SK-N-SH treated with all-trans-retinoic acid at 6 μM for 48 hours (cell line): Measurements from ENCODE around the gene RAB3IP.

ENCODE experiments used
- ATAC-seq: fragments of 200-7000 bp; cut with Tn5 transposase; 3 replicates; pipeline ENCODE4 v1.9.1; 2020; ENCODE audit warnings: mild to moderate bottlenecking, moderate library complexity
- ARNTL ChIP-seq: fragments of 450-650 bp; formaldehyde crosslinking; IDR thresholded peaks from 2 replicates; pipeline ENCODE4 v1.5.0; 2020; ENCODE audit warnings: low read depth, mild to moderate bottlenecking, moderate library complexity, borderline replicate concordance
- BACH2 ChIP-seq: fragments of 250-450 bp; sonication (Bioruptor Pico); IDR thresholded peaks from 2 replicates; pipeline ENCODE4 v1.9.0; 2021; ENCODE audit warnings: mild to moderate bottlenecking, borderline replicate concordance
- CREB5 ChIP-seq: fragments of 250-450 bp; sonication (Bioruptor Pico); IDR thresholded peaks from 2 replicates; pipeline ENCODE4 v1.5.1; 2020; ENCODE audit warnings: low read depth, mild to moderate bottlenecking, moderate library complexity
- CSDC2 ChIP-seq: fragments of 250-450 bp; sonication (Bioruptor Pico); IDR thresholded peaks from 2 replicates; pipeline ENCODE4 v1.5.0; 2020; ENCODE audit warnings: mild to moderate bottlenecking, moderate library complexity
- CSRNP3 ChIP-seq: fragments of 250-450 bp; sonication (Bioruptor Pico); IDR thresholded peaks from 2 replicates; pipeline ENCODE4 v1.5.1; 2021; ENCODE audit warnings: mild to moderate bottlenecking, moderate library complexity
- ESRRG ChIP-seq: fragments of 250-450 bp; sonication (Bioruptor Pico); IDR thresholded peaks from 2 replicates; pipeline ENCODE4 v1.6.1; 2021; ENCODE audit warnings: mild to moderate bottlenecking
- GLIS3 ChIP-seq: fragments of 250-450 bp; sonication (Bioruptor Pico); IDR thresholded peaks from 2 replicates; pipeline ENCODE4 v1.5.0; 2020; ENCODE audit warnings: mild to moderate bottlenecking, moderate library complexity
- ISL1 ChIP-seq: fragments of 250-450 bp; sonication (Bioruptor Pico); IDR thresholded peaks from 2 replicates; pipeline ENCODE4 v2.1.2; 2022; ENCODE audit warnings: mild to moderate bottlenecking, moderate library complexity
- OSR1 ChIP-seq: fragments of 250-450 bp; sonication (Bioruptor Pico); IDR thresholded peaks from 2 replicates; pipeline ENCODE4 v1.8.0; 2022; ENCODE audit warnings: moderate library complexity, mild to moderate bottlenecking, inconsistent platforms
- PATZ1 ChIP-seq: fragments of 250-450 bp; sonication (Bioruptor Pico); IDR thresholded peaks from 2 replicates; pipeline ENCODE4 v1.8.0; 2020; ENCODE audit warnings: mild to moderate bottlenecking, moderate library complexity, borderline replicate concordance
- POU6F1 ChIP-seq: fragments of 250-450 bp; sonication (Bioruptor Pico); IDR thresholded peaks from 2 replicates; pipeline ENCODE4 v1.8.0; 2021; ENCODE audit warnings: low read depth, mild to moderate bottlenecking, moderate library complexity, borderline replicate concordance
- PPARA ChIP-seq: fragments of 250-450 bp; sonication (Bioruptor Pico); IDR thresholded peaks from 2 replicates; pipeline ENCODE4 v1.5.0; 2020; ENCODE audit warnings: mild to moderate bottlenecking, borderline replicate concordance
- RARB ChIP-seq: fragments of 250-450 bp; sonication (Bioruptor Pico); IDR thresholded peaks from 2 replicates; pipeline ENCODE4 v1.8.0; 2021; ENCODE audit warnings: mild to moderate bottlenecking, moderate library complexity
- SNAI2 ChIP-seq: fragments of 250-450 bp; sonication (Bioruptor Pico); IDR thresholded peaks from 2 replicates; pipeline ENCODE4 v1.5.0; 2020; ENCODE audit warnings: mild to moderate bottlenecking, moderate library complexity
- TCF4 ChIP-seq: fragments of 250-450 bp; sonication (Bioruptor Pico); IDR thresholded peaks from 2 replicates; pipeline ENCODE4 v1.8.0; 2021; ENCODE audit warnings: mild to moderate bottlenecking, moderate library complexity, borderline replicate concordance
- TOX ChIP-seq: fragments of 250-450 bp; sonication (Bioruptor Pico); IDR thresholded peaks from 2 replicates; pipeline ENCODE4 v1.8.0; 2021; ENCODE audit warnings: mild to moderate bottlenecking, moderate library complexity, borderline replicate concordance
- TSHZ2 ChIP-seq: fragments of 250-450 bp; sonication (Bioruptor Pico); IDR thresholded peaks from 2 replicates; pipeline ENCODE4 v1.5.0; 2020; ENCODE audit warnings: mild to moderate bottlenecking, moderate library complexity
- ZFP3 ChIP-seq: fragments of 250-450 bp; sonication (Bioruptor Pico); IDR thresholded peaks from 2 replicates; pipeline ENCODE4 v1.5.0; 2020; ENCODE audit warnings: mild to moderate bottlenecking, moderate library complexity
- ZFP30 ChIP-seq: fragments of 450-650 bp; formaldehyde crosslinking; IDR thresholded peaks from 2 replicates; pipeline ENCODE4 v1.5.0; 2022; ENCODE audit warnings: mild to moderate bottlenecking, moderate library complexity
- ZNF565 ChIP-seq: fragments of 450-650 bp; formaldehyde crosslinking; conservative IDR thresholded peaks from 2 replicates; pipeline ENCODE4 v1.5.0; 2020; ENCODE audit warnings: low read depth, mild to moderate bottlenecking, moderate library complexity
- ZNF70 ChIP-seq: fragments of 450-650 bp; formaldehyde crosslinking; IDR thresholded peaks from 2 replicates; pipeline ENCODE4 v1.5.0; 2020; ENCODE audit warnings: mild to moderate bottlenecking, moderate library complexity
- ZNF8 ChIP-seq: fragments of 450-650 bp; formaldehyde crosslinking; IDR thresholded peaks from 2 replicates; pipeline ENCODE4 v1.5.0; 2020; ENCODE audit warnings: mild to moderate bottlenecking, moderate library complexity

RAB3IP gene

GRCh38 chr12:69783365-69783764 is 44.7 kb downstream of the RAB3IP start:
- TF ChIP-seq SNAI2 (CRISPR knock-in tag) (no peak), ARNTL (no peak), ISL1 (no peak), OSR1 (no peak), ZFP30 (CRISPR knock-in tag) (no peak), TSHZ2 (CRISPR knock-in tag) (no peak), ZNF8 (CRISPR knock-in tag) (no peak), GLIS3 (no peak)
- no peak for ATAC-seq

- no peak for ATAC-seq
- no peak for TF ChIP-seq ZNF70 (CRISPR knock-in tag)
- TF ChIP-seq ZNF8 (CRISPR knock-in tag): no peak
- TF ChIP-seq ZFP30 (CRISPR knock-in tag): no peak
- TF ChIP-seq SNAI2 (CRISPR knock-in tag): no peak
- no peak for TF ChIP-seq TCF4 (CRISPR knock-in tag)
- no peak for TF ChIP-seq TSHZ2 (CRISPR knock-in tag)
- no peak for TF ChIP-seq CSDC2 (CRISPR knock-in tag)
- no peak for TF ChIP-seq RARB (CRISPR knock-in tag)
- TF ChIP-seq ZNF565 (CRISPR knock-in tag): no peak
- TF ChIP-seq PATZ1: no peak
- no peak for TF ChIP-seq GLIS3
- no peak for TF ChIP-seq BACH2 (CRISPR knock-in tag)
- no peak for TF ChIP-seq ESRRG
- no peak for TF ChIP-seq PPARA (CRISPR knock-in tag)
- no peak for TF ChIP-seq CREB5 (CRISPR knock-in tag)
- no peak for TF ChIP-seq ARNTL
- no peak for TF ChIP-seq CSRNP3 (CRISPR knock-in tag)
- no peak for TF ChIP-seq ZFP3 (CRISPR knock-in tag)
- TF ChIP-seq POU6F1: no peak
- no peak for TF ChIP-seq TOX (CRISPR knock-in tag)
Observed at GRCh38 chr12:69789351-69789750, 50.7 kb downstream of the RAB3IP start.
